Measurements from ENCODE around the gene ANKLE2. TPM values are rescaled to one million over a fixed set of nuclear protein-coding genes. Genes with fewer than 3 reads are reported as not detected.
A peak's percentile ranks its signal among the peaks of the same experiment; 100 is the strongest.

Gene ANKLE2
- polyA plus RNA-seq, 1 donor (not counting 4 experiments of a cell fraction or from before 2014, with no cell fraction given): 109 TPM

GRCh38 chr12:132710405-132711079 lies 51.1 kb downstream of the ANKLE2 start, which contains the start of gene PGAM5:
Gene PGAM5, plus strand, starts transcription at chr12:132710842. Its CDS starts 35 bp downstream, at chr12:132710877.
- dilution Hi-C loops (cut with MboI; ENCODE audit: extremely low pct_ligation_motif_present, low sequenced_read_pairs): no loop called here
- DNase-seq (ENCODE audit: low read depth, low spot score) (peak; percentile 63), FAIRE-seq (no peak)
- Histone ChIP-seq H2AFZ (ENCODE audit: control insufficient read depth, low read length) (peak within 1 kb of the TSS; percentile 86), H3K4me3 (ENCODE audit: control insufficient read depth in 2 of 3, extremely low read depth in 1 of 3, insufficient read depth in 2 of 3, low read depth in 1 of 3, low read length in 3 of 3) (peak within 1 kb of the TSS; percentile 82 to 96 (median 89)), H3K27me3 (ENCODE audit: control insufficient read depth, extremely low read depth, insufficient read depth, low read length) (no peaks in the 10 kb centered on the region), H3K9me3 (ENCODE audit: control insufficient read depth, low read depth, low read length) (no peaks in the 10 kb centered on the region), H3K27ac (ENCODE audit: control insufficient read depth, insufficient read depth, low read length) (peak within 1 kb of the TSS; percentile 76), H3K36me3 (ENCODE audit: control insufficient read depth in 2 of 2, extremely low read depth in 1 of 2, insufficient read depth in 2 of 2, low read length in 2 of 2) (peaks cover 0 to 10% of the 10 kb centered on the region in 2 experiments), H3K9ac (ENCODE audit: control insufficient read depth, extremely low read depth, insufficient read depth, low read length) (peak within 1 kb of the TSS; percentile 87), H4K20me1 (ENCODE audit: control insufficient read depth, extremely low read depth, insufficient read depth, low read length) (peaks cover 6% of the 10 kb centered on the region), H3K4me1 (ENCODE audit: control insufficient read depth, extremely low read depth, insufficient read depth, low read length) (peaks cover 15% of the 10 kb centered on the region), H3K79me2 (ENCODE audit: control insufficient read depth, insufficient read depth, low read length) (peaks cover 48% of the 10 kb centered on the region), H3K4me2 (ENCODE audit: control insufficient read depth, extremely low read depth, insufficient read depth, low read depth, low read length) (peak within 1 kb of the TSS; percentile 92), H3K9me1 (ENCODE audit: control insufficient read depth, extremely low read depth, insufficient read depth, low read length) (no peaks in the 10 kb centered on the region)
- TF ChIP-seq EZH2 (IDR thresholded peaks at IDR 0.05; ENCODE audit: low read length): no peak
- TF ChIP-seq CTCF (optimal IDR thresholded peaks at IDR 0.05 in 1 of 3, IDR thresholded peaks at IDR 0.05 in 1 of 3, conservative IDR thresholded peaks at IDR 0.05 in 1 of 3; ENCODE audit: extremely low read depth in 1 of 3, insufficient read depth in 2 of 3, low read length in 3 of 3): no peak

GRCh38 chr12:132710043-132710404 lies 51.6 kb downstream of the ANKLE2 start:
- peak overlapping the region; percentile 92 for H3K4me2 ChIP-seq (ENCODE audit: control insufficient read depth, extremely low read depth, insufficient read depth, low read depth, low read length)
- H4K20me1 ChIP-seq (ENCODE audit: control insufficient read depth, extremely low read depth, insufficient read depth, low read length): peaks cover 6% of the 10 kb centered on the region
- H2AFZ ChIP-seq (ENCODE audit: control insufficient read depth, low read length): peak overlapping the region; percentile 86
- H3K4me1 ChIP-seq (ENCODE audit: control insufficient read depth, extremely low read depth, insufficient read depth, low read length): peaks cover 15% of the 10 kb centered on the region
- no peaks in the 10 kb centered on the region for H3K27me3 ChIP-seq (ENCODE audit: control insufficient read depth, extremely low read depth, insufficient read depth, low read length)
- TF ChIP-seq CTCF (optimal IDR thresholded peaks at IDR 0.05 in 1 of 3, IDR thresholded peaks at IDR 0.05 in 1 of 3, conservative IDR thresholded peaks at IDR 0.05 in 1 of 3; ENCODE audit: extremely low read depth in 1 of 3, insufficient read depth in 2 of 3, low read length in 3 of 3): no peak
- no peak for TF ChIP-seq EZH2 (IDR thresholded peaks at IDR 0.05; ENCODE audit: low read length)
- no peaks in the 10 kb centered on the region for H3K9me1 ChIP-seq (ENCODE audit: control insufficient read depth, extremely low read depth, insufficient read depth, low read length)
- H3K4me3 ChIP-seq (ENCODE audit: control insufficient read depth in 2 of 3, extremely low read depth in 1 of 3, insufficient read depth in 2 of 3, low read depth in 1 of 3, low read length in 3 of 3): peak overlapping the region; percentile 82 to 96 (median 89)
- H3K27ac ChIP-seq (ENCODE audit: control insufficient read depth, insufficient read depth, low read length): peak overlapping the region; percentile 76
- H3K36me3 ChIP-seq (ENCODE audit: control insufficient read depth in 2 of 2, extremely low read depth in 1 of 2, insufficient read depth in 2 of 2, low read length in 2 of 2): peaks cover 0 to 9% of the 10 kb centered on the region in 2 experiments
- dilution Hi-C loops (cut with MboI; ENCODE audit: extremely low pct_ligation_motif_present, low sequenced_read_pairs): no loop called here
- DNase-seq (ENCODE audit: low read depth, low spot score) (no peak), FAIRE-seq (no peak)
- peak overlapping the region; percentile 87 for H3K9ac ChIP-seq (ENCODE audit: control insufficient read depth, extremely low read depth, insufficient read depth, low read length)
- no peaks in the 10 kb centered on the region for H3K9me3 ChIP-seq (ENCODE audit: control insufficient read depth, low read depth, low read length)
- peaks cover 47% of the 10 kb centered on the region for H3K79me2 ChIP-seq (ENCODE audit: control insufficient read depth, insufficient read depth, low read length)

Measured in keratinocyte (primary cell).